Glomerular visceral epithelial cell (primary cell): Measurements from ENCODE around the gene TPM2.
"Not testable (repeated sequence)": the region's sequence is repeated elsewhere in the genome, so short reads cannot be mapped to it uniquely, and the experiment has no call there.

Experiments
- DNase-seq: peaks from one replicate; pipeline ENCODE4 v3.0.0-alpha.2; 2016; ENCODE audit errors: extremely low spot score

The TPM2 gene

GRCh38 chr9:35656348-35656747 is 33.4 kb downstream of the TPM2 start:
- DNase-seq: no peak

- no peak for DNase-seq
These were observed 36.1 kb downstream of the TPM2 start for GRCh38 chr9:35653611-35654010.

GRCh38 chr9:35652829-35653209 is 36.9 kb downstream of the TPM2 start:
- DNase-seq: no peak

GRCh38 chr9:35651956-35652828 is 37.5 kb downstream of the TPM2 start:
- no peak for DNase-seq

- DNase-seq: no peak
These were observed 39.2 kb downstream of the TPM2 start, which contains the start of gene SIT1 for GRCh38 chr9:35650341-35651158. Gene SIT1 (minus strand): TSS chr9:35650931. CDS start chr9:35650853, 78 bp downstream.

GRCh38 chr9:35649431-35650340 is 40.0 kb downstream of the TPM2 start:
- no peak for DNase-seq

GRCh38 chr9:35646533-35647265 is 43.0 kb downstream of the TPM2 start:
- DNase-seq: peak; percentile 90

GRCh38 chr9:35646153-35646532 is 43.6 kb downstream of the TPM2 start:
- no peak for DNase-seq

GRCh38 chr9:35645736-35646135 is 44.0 kb downstream of the TPM2 start:
- DNase-seq: not testable (repeated sequence)

GRCh38 chr9:35643046-35643445 is 46.7 kb downstream of the TPM2 start:
- no peak for DNase-seq

- DNase-seq: not testable (repeated sequence)
These were observed 48.2 kb downstream of the TPM2 start for GRCh38 chr9:35641478-35641877.

- not testable (repeated sequence) for DNase-seq
These were observed 49.3 kb downstream of the TPM2 start for GRCh38 chr9:35640431-35640830.

GRCh38 chr9:35639631-35640030 is 50.1 kb downstream of the TPM2 start:
- no peak for DNase-seq

GRCh38 chr9:35639225-35639624 is 50.5 kb downstream of the TPM2 start:
- not testable (repeated sequence) for DNase-seq

- DNase-seq: not testable (repeated sequence)
These were observed 51.0 kb downstream of the TPM2 start for GRCh38 chr9:35638751-35639150.

- DNase-seq: not testable (repeated sequence)
These were observed 52.2 kb downstream of the TPM2 start for GRCh38 chr9:35637427-35637955.

- not testable (repeated sequence) for DNase-seq
These were observed 52.9 kb downstream of the TPM2 start for GRCh38 chr9:35636877-35637246.

- DNase-seq: no peak
These were observed 53.4 kb downstream of the TPM2 start for GRCh38 chr9:35636135-35636876.

GRCh38 chr9:35635730-35636129 is 54.0 kb downstream of the TPM2 start:
- no peak for DNase-seq
